K562 (cell line): Measurements from ENCODE around the gene ADARB2. TPM values are rescaled to one million over a fixed set of nuclear protein-coding genes. Genes with fewer than 3 reads are reported as not detected.

Experiments
- ATAC-seq: fragments of 200-7000 bp; cut with Tn5 transposase; 3 replicates; pipeline ENCODE4 v1.9.1; 2020; ENCODE audit warnings: moderate library complexity
- BruUV-seq: library from RNA; stranded (reverse); fragments of 400-500 nt; replicated peaks from 2 replicates; lab custom pipeline; 2021; lab: Mats Ljungman, UMichigan
- CTCF ChIA-PET: fragments of 300-600 bp; formaldehyde crosslinking; extraction: SDS; loops from one replicate; lab custom pipeline; 2021; ENCODE audit warnings: low intra/inter-chr PET ratio; lab: Yijun Ruan, JAX
- POLR2A ChIA-PET: fragments of 300-600, 350-650 bp; sonication (Branson Sonifier 250); formaldehyde crosslinking; extraction: SDS; loops from one replicate; lab custom pipeline; 2021; ENCODE audit warnings: antibody characterized with exemption, inconsistent platforms; lab: Yijun Ruan, JAX
- DNase-seq, 4 experiments: peaks; one replicate each; pipeline versions ENCODE4 v3.0.0 to v3.0.0-alpha.2; 2011 to 2018; ENCODE audit warnings: low spot score in 3 of 4, mixed read lengths in 3 of 4; ENCODE audit errors: extremely low read depth in 1 of 4
- FAIRE-seq: peaks from 2 replicates; lab custom pipeline; 2011; peaks lifted over from hg19 to GRCh38; lab: Jason Lieb, UNC
- H2AFZ ChIP-seq: 2 replicates; pipeline ENCODE4 v1.6.0; 2011; ENCODE audit warnings: low read depth, low read length, control low read depth, inconsistent platforms
- H3K27ac ChIP-seq: fragments of 200-600 bp; 3 replicates; pipeline ENCODE4 v1.8.0; 2011; ENCODE audit warnings: low read depth, mild to moderate bottlenecking, control low read depth, inconsistent platforms, low read length, moderate library complexity, mixed read lengths; ENCODE audit errors: extremely low read depth
- H3K27me3 ChIP-seq, 2 experiments: fragments of 300-600 bp in 1 of 2; 2 replicates in 1 of 2; 3 replicates in 1 of 2; pipeline versions ENCODE4 v1.6.0 to v1.8.0; 2011; ENCODE audit warnings: inconsistent platforms in 2 of 2, low read length in 2 of 2, mild to moderate bottlenecking in 1 of 2, mixed read lengths in 1 of 2, moderate library complexity in 1 of 2; ENCODE audit not compliant: control insufficient read depth in 2 of 2, insufficient read depth in 2 of 2
- H3K36me3 ChIP-seq: fragments of 300-600 bp; 3 replicates; pipeline ENCODE4 v1.8.0; 2011; ENCODE audit warnings: mild to moderate bottlenecking, low read length, inconsistent platforms; ENCODE audit not compliant: control insufficient read depth, insufficient read depth
- H3K4me1 ChIP-seq, 2 experiments: fragments of 200-600 bp in 1 of 2; replicated peaks in 1 of 2; 2 replicates in 1 of 2; 3 replicates in 1 of 2; pipeline versions ENCODE4 v1.5.1 to v1.8.0; 2011; ENCODE audit warnings: inconsistent platforms in 2 of 2, low read length in 2 of 2, mild to moderate bottlenecking in 1 of 2, mixed read lengths in 1 of 2, moderate library complexity in 1 of 2; ENCODE audit not compliant: control insufficient read depth in 2 of 2, insufficient read depth in 2 of 2
- H3K4me2 ChIP-seq: 2 replicates; pipeline ENCODE4 v1.6.1; 2011; ENCODE audit warnings: low read length, control low read depth, inconsistent platforms, mixed read lengths; ENCODE audit not compliant: insufficient read depth
- H3K4me3 ChIP-seq: fragments of 200-600 bp; sonication (generic), shearing (Covaris generic); 2 replicates; pipeline ENCODE4 v1.5.1; 2016; ENCODE audit warnings: control low read depth, inconsistent platforms
- H3K79me2 ChIP-seq: fragments of 200-600 bp; 3 replicates; pipeline ENCODE4 v1.8.0; 2011; ENCODE audit warnings: low read length, inconsistent platforms; ENCODE audit not compliant: control insufficient read depth, insufficient read depth
- H3K9ac ChIP-seq, 2 experiments: 2 replicates each; pipeline versions ENCODE4 v1.6.0 to v1.6.1; 2011; ENCODE audit warnings: low read depth in 2 of 2, low read length in 2 of 2, control low read depth in 1 of 2, inconsistent platforms in 1 of 2, mild to moderate bottlenecking in 1 of 2, mixed read lengths in 1 of 2; ENCODE audit not compliant: insufficient read depth in 1 of 2
- H3K9me1 ChIP-seq: one replicate; pipeline ENCODE4 v1.6.0; 2011; ENCODE audit warnings: inconsistent platforms, mild to moderate bottlenecking, low read length, moderate library complexity; ENCODE audit not compliant: control insufficient read depth, insufficient read depth
- H3K9me3 ChIP-seq: replicated peaks from 2 replicates; pipeline ENCODE4 v1.5.1; 2011; ENCODE audit warnings: low read depth, low read length, inconsistent platforms; ENCODE audit not compliant: control insufficient read depth, insufficient read depth
- H4K20me1 ChIP-seq: replicated peaks from 2 replicates; pipeline ENCODE4 v1.6.1; 2011; ENCODE audit warnings: low read length, inconsistent platforms, mixed read lengths; ENCODE audit not compliant: control insufficient read depth, insufficient read depth
- CC2D1A ChIP-seq: fragments of 450-650 bp; IDR thresholded peaks from 2 replicates; pipeline ENCODE4 v1.6.1; 2017; ENCODE audit warnings: mild to moderate bottlenecking
- HCFC1 ChIP-seq: IDR thresholded peaks from 2 replicates; pipeline ENCODE4 v1.6.1; 2012; ENCODE audit warnings: low read depth, low read length, improper control_type of control experiment
- HEY1 ChIP-seq: fragments of 250-450 bp; sonication (Bioruptor Pico); IDR thresholded peaks from 2 replicates; pipeline ENCODE4 v1.5.0; 2020; ENCODE audit warnings: mild to moderate bottlenecking, moderate library complexity, borderline replicate concordance
- KDM4B ChIP-seq, 2 experiments: fragments of 450-650 bp in 1 of 2; sonication (generic) in 1 of 2; IDR thresholded peaks; 2 replicates each; pipeline ENCODE4 v1.6.1; 2016 to 2017; ENCODE audit warnings: borderline replicate concordance in 2 of 2, antibody characterized with exemption in 1 of 2, low read depth in 1 of 2, mild to moderate bottlenecking in 1 of 2
- NFIC ChIP-seq: fragments of 450-650 bp; IDR thresholded peaks from 2 replicates; pipeline ENCODE4 v1.6.1; 2017; ENCODE audit warnings: mild to moderate bottlenecking, inconsistent platforms
- RHOXF2B ChIP-seq: fragments of 250-450 bp; sonication (Bioruptor Pico); conservative IDR thresholded peaks from 2 replicates; pipeline ENCODE4 v1.5.1; 2021
- SNRNP70 ChIP-seq: fragments of 200-400 bp; formaldehyde crosslinking; optimal IDR thresholded peaks from 2 replicates; pipeline ENCODE3; 2017; ENCODE audit warnings: low read depth, low read length
- TAF1 ChIP-seq: IDR thresholded peaks from 2 replicates; pipeline ENCODE4 v1.6.1; 2011; ENCODE audit warnings: mild to moderate bottlenecking, low read length, moderate library complexity; ENCODE audit not compliant: insufficient read depth, control insufficient read depth, severe bottlenecking; ENCODE audit errors: extremely low read depth
- ZC3H11A ChIP-seq: IDR thresholded peaks from 2 replicates; pipeline ENCODE4 v1.6.1; 2012; ENCODE audit warnings: low read depth, low read length, improper control_type of control experiment
- ZNF140 ChIP-seq: fragments of 250-450 bp; sonication (Bioruptor Pico); IDR thresholded peaks from 2 replicates; pipeline ENCODE4 v1.8.0; 2021; ENCODE audit warnings: moderate library complexity, mild to moderate bottlenecking, inconsistent platforms
- ZNF239 ChIP-seq: fragments of 250-450 bp; sonication (Bioruptor Pico); IDR thresholded peaks from 2 replicates; pipeline ENCODE4 v1.4.0; 2020; ENCODE audit warnings: mild to moderate bottlenecking
- WGBS: fragments of 100-300 bp; shearing (Covaris generic); methylation state at CpG from one replicate; pipeline ENCODE4 v1.1.6; 2016; ENCODE audit warnings: low coverage, mixed read lengths; ENCODE audit not compliant: insufficient coverage; ENCODE audit errors: missing lambda C conversion rate; 5-methylcytosine and 5-hydroxymethylcytosine counted together
- in situ Hi-C: fragments of 300-500 bp; cut with MboI; formaldehyde crosslinking; loops from 4 replicates; pipeline ENCODE4 v1.15.0; 2018; ENCODE audit warnings: inconsistent platforms, mixed read lengths
- intact Hi-C: fragments of 100-400 bp; cut with micrococcal nuclease; formaldehyde crosslinking; loops from 2 replicates; pipeline ENCODE4 v1.14.2; 2022
- polyA plus RNA-seq, 8 experiments: library from polyadenylated mRNA; depleted of rRNA in 4 of 8; stranded (reverse) in 5 of 8; unstranded in 3 of 8; fragments of >200 nt; fragmentation: Nextera tagmentation in 2 of 8; fragmentation: Illumina TruSeq in 1 of 8; extraction: Ambion mirVana in 2 of 8; extraction: Trizol in 1 of 8; gene quantifications; 2 replicates each; pipeline versions ENCODE4 v1.2.1 to v1.2.3, GENCODE V29; 2011 to 2014; ENCODE audit warnings: inconsistent platforms in 1 of 8, missing spikeins in 1 of 8
- total RNA-seq, 7 experiments: library from RNA; depleted of rRNA in 6 of 7; stranded (reverse); fragments of >200 nt in 6 of 7; fragmentation: Illumina TruSeq in 2 of 7; extraction: Trizol in 2 of 7; gene quantifications; 2 replicates each; pipeline versions ENCODE4 v1.2.1 to v1.2.3, GENCODE V29; 2011 to 2021; ENCODE audit warnings: low replicate concordance in 1 of 7
- TF ChIP-seq, protein P1 (sequence below): IDR thresholded peaks from 2 replicates; pipeline ENCODE4 v1.6.1; 2012; ENCODE audit warnings: low read depth, low read length, improper control_type of control experiment, borderline replicate concordance
- TF ChIP-seq, protein P2 (sequence below): fragments of 250-450 bp; sonication (Bioruptor Pico); IDR thresholded peaks from 2 replicates; pipeline ENCODE4 v1.4.0; 2020; ENCODE audit warnings: mild to moderate bottlenecking, moderate library complexity
- TF ChIP-seq, protein P3 (sequence below), 2 experiments: IDR thresholded peaks in 1 of 2; conservative IDR thresholded peaks in 1 of 2; 2 replicates each; pipeline ENCODE4 v1.6.1; 2016; ENCODE audit warnings: low read depth in 2 of 2, mild to moderate bottlenecking in 1 of 2, missing compliant biosample characterization in 1 of 2, missing genetic modification characterization in 1 of 2, moderate library complexity in 1 of 2

Gene ADARB2
- total and polyA plus RNA-seq, 9 of the 15 experiments (the other 6 are each of a cell fraction or from before 2014, with no cell fraction given): not detected

- intact Hi-C loops (no loop called here), in situ Hi-C loops (no loop called here)
- H3K9ac ChIP-seq: no peak overlapping the region
- H3K4me2 ChIP-seq: no peak overlapping the region
- peaks cover 2 to 42% of the 10 kb centered on the region in 2 experiments; a peak in 3 of 5 replicates for H3K27me3 ChIP-seq
- DNase-seq: no peak
- H3K79me2 ChIP-seq: no peaks in the 10 kb centered on the region
- no peaks in the 10 kb centered on the region for H3K9me3 ChIP-seq
- no peak for FAIRE-seq
- H3K9me1 ChIP-seq: no peaks in the 10 kb centered on the region
- no TSS peak for BruUV-seq
- H3K4me3 ChIP-seq: no peak overlapping the region
- H3K27ac ChIP-seq: no peak overlapping the region
- POLR2A ChIA-PET: no interaction called here
- no peaks in the 10 kb centered on the region for H4K20me1 ChIP-seq
- no peaks in the 10 kb centered on the region for H3K4me1 ChIP-seq
- H3K36me3 ChIP-seq: no peaks in the 10 kb centered on the region
- ATAC-seq: no peak
- no peak overlapping the region for H2AFZ ChIP-seq
- WGBS: 0% methylated on average over 11 of the region's 11 CpGs
- CTCF ChIA-PET: no interaction called here
- TF ChIP-seq SNRNP70 (no peak), HCFC1 (no peak), TAF1 (no peak), KDM4B (IDR thresholded peaks at IDR 0.05; ENCODE audit: borderline replicate concordance in 2 of 2, low read depth in 1 of 2) (no peak), HEY1 (no peak), ZNF140 (CRISPR knock-in tag) (no peak), RHOXF2B (no peak), ZNF239 (CRISPR knock-in tag) (no peak), CC2D1A (no peak), NFIC (no peak), ZC3H11A (no peak)
- TF ChIP-seq, protein P1, sequence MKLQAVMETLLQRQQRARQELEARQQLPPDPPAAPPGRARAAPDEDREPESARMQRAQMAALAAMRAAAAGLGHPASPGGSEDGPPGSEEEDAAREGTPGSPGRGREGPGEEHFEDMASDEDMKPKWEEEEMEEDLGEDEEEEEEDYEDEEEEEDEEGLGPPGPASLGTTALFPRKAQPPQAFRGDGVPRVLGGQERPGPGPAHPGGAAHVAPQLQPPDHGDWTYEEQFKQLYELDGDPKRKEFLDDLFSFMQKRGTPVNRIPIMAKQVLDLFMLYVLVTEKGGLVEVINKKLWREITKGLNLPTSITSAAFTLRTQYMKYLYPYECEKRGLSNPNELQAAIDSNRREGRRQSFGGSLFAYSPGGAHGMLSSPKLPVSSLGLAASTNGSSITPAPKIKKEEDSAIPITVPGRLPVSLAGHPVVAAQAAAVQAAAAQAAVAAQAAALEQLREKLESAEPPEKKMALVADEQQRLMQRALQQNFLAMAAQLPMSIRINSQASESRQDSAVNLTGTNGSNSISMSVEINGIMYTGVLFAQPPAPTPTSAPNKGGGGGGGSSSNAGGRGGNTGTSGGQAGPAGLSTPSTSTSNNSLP: no peak
- TF ChIP-seq, protein P2, sequence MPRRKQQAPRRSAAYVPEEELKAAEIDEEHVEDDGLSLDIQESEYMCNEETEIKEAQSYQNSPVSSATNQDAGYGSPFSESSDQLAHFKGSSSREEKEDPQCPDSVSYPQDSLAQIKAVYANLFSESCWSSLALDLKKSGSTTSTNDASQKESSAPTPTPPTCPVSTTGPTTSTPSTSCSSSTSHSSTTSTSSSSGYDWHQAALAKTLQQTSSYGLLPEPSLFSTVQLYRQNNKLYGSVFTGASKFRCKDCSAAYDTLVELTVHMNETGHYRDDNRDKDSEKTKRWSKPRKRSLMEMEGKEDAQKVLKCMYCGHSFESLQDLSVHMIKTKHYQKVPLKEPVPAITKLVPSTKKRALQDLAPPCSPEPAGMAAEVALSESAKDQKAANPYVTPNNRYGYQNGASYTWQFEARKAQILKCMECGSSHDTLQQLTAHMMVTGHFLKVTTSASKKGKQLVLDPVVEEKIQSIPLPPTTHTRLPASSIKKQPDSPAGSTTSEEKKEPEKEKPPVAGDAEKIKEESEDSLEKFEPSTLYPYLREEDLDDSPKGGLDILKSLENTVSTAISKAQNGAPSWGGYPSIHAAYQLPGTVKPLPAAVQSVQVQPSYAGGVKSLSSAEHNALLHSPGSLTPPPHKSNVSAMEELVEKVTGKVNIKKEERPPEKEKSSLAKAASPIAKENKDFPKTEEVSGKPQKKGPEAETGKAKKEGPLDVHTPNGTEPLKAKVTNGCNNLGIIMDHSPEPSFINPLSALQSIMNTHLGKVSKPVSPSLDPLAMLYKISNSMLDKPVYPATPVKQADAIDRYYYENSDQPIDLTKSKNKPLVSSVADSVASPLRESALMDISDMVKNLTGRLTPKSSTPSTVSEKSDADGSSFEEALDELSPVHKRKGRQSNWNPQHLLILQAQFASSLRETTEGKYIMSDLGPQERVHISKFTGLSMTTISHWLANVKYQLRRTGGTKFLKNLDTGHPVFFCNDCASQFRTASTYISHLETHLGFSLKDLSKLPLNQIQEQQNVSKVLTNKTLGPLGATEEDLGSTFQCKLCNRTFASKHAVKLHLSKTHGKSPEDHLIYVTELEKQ: no peak
- TF ChIP-seq, protein P3, sequence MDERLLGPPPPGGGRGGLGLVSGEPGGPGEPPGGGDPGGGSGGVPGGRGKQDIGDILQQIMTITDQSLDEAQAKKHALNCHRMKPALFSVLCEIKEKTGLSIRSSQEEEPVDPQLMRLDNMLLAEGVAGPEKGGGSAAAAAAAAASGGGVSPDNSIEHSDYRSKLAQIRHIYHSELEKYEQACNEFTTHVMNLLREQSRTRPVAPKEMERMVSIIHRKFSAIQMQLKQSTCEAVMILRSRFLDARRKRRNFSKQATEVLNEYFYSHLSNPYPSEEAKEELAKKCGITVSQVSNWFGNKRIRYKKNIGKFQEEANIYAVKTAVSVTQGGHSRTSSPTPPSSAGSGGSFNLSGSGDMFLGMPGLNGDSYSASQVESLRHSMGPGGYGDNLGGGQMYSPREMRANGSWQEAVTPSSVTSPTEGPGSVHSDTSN (CRISPR knock-in tag; IDR thresholded peaks at IDR 0.05; ENCODE audit: low read depth): no peak
- TF ChIP-seq, protein P3 (tag; conservative IDR thresholded peaks at IDR 0.05; ENCODE audit: low read depth): no peak
Measured at GRCh38 chr10:1564791-1565190, 172.5 kb downstream of the ADARB2 start.
